ENCODE results near the gene ELOF1.
"Not testable (repeated sequence)": the region's sequence is repeated elsewhere in the genome, so short reads cannot be mapped to it uniquely, and the experiment has no call there.

DNA sequence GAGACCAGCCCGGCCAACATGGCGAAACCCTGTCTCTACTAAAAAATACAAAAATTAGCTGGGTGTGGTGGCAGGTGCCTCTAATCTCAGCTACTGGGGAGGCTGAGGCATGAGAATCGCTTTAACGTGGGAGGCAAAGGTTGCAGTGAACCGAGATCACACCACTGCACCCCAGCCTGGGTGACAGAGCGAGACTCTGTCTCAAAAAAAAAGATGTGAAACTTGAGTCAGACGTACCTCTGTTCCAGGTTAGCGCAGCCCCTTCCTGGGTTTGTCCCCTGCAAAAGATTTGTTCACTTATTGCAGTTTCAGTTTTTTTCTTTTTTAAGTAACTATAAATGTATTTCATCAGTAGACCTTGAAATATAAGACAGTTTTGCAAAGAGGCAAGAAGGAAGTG lies 40.7 kb upstream of the ELOF1 start:
- TF ChIP-seq, protein P1, sequence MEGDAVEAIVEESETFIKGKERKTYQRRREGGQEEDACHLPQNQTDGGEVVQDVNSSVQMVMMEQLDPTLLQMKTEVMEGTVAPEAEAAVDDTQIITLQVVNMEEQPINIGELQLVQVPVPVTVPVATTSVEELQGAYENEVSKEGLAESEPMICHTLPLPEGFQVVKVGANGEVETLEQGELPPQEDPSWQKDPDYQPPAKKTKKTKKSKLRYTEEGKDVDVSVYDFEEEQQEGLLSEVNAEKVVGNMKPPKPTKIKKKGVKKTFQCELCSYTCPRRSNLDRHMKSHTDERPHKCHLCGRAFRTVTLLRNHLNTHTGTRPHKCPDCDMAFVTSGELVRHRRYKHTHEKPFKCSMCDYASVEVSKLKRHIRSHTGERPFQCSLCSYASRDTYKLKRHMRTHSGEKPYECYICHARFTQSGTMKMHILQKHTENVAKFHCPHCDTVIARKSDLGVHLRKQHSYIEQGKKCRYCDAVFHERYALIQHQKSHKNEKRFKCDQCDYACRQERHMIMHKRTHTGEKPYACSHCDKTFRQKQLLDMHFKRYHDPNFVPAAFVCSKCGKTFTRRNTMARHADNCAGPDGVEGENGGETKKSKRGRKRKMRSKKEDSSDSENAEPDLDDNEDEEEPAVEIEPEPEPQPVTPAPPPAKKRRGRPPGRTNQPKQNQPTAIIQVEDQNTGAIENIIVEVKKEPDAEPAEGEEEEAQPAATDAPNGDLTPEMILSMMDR (IDR thresholded peaks at IDR 0.05), result not testable (repeated sequence)
- TF ChIP-seq POLR2AphosphoS5 (IDR thresholded peaks at IDR 0.05), result not testable (repeated sequence)

All from transverse colon (tissue), 4 donors.